HCT116 (cell line): ENCODE results near the gene LAMC3. TPM values are rescaled to one million over a fixed set of nuclear protein-coding genes. Genes with fewer than 3 reads are reported as not detected.

Experiments used
- ATAC-seq: fragments of 200-7000 bp; cut with Tn5 transposase; 2 replicates; pipeline ENCODE4 v1.9.1; 2020; ENCODE audit warnings: mild to moderate bottlenecking, moderate library complexity
- BruUV-seq: library from RNA; stranded (reverse); fragments of 400-500 nt; replicated peaks from 2 replicates; lab custom pipeline; 2021; lab: Mats Ljungman, UMichigan
- CTCF ChIA-PET: fragments of 300-600 bp; sonication (Branson Sonifier 250); formaldehyde crosslinking; loops from one replicate; lab custom pipeline; 2021; ENCODE audit warnings: antibody characterized with exemption; lab: Charles Lee
- POLR2A ChIA-PET: fragments of 300-600, 350-600 bp; sonication (Branson Sonifier 250); formaldehyde crosslinking; loops from one replicate; lab custom pipeline; 2021; ENCODE audit warnings: antibody characterized with exemption; lab: Charles Lee
- RAD21 ChIA-PET, 2 experiments: fragments of 300-600 bp; sonication (Branson Sonifier 250); formaldehyde crosslinking; loops; one replicate each; lab custom pipeline; 2023; ENCODE audit warnings: low total read pairs in 2 of 2; ENCODE audit not compliant: uncharacterized antibody in 2 of 2, unreplicated experiment in 2 of 2, low non-redundant PET in 1 of 2; lab: Charles Lee
- DNase-seq: peaks from one replicate; pipeline ENCODE4 v3.0.0-alpha.2; 2010; ENCODE audit warnings: low read depth, low spot score
- H2AFZ ChIP-seq: fragments of 200-600 bp; shearing (Covaris generic), sonication (generic); 2 replicates; pipeline ENCODE4 v1.6.1; 2017; ENCODE audit warnings: low read depth, mixed run types, mixed read lengths, antibody characterized with exemption, low read length; ENCODE audit not compliant: poor library complexity, severe bottlenecking
- H3K27ac ChIP-seq: 2 replicates; pipeline ENCODE4 v1.5.1; 2012; ENCODE audit warnings: low read depth, low read length
- H3K27me3 ChIP-seq: fragments of 200-600 bp; sonication (generic); 2 replicates; pipeline ENCODE4 v1.6.1; 2016; ENCODE audit warnings: mixed run types, low read length, mixed read lengths; ENCODE audit not compliant: insufficient read depth
- H3K36me3 ChIP-seq, 2 experiments: fragments of 200-500 bp in 1 of 2; fragments of 200-600 bp in 1 of 2; sonication (Bioruptor generic) in 1 of 2; sonication (generic) in 1 of 2; 2 replicates each; pipeline versions ENCODE4 v1.5.1 to v1.6.1; 2014 to 2016; ENCODE audit warnings: low read length in 2 of 2, inconsistent platforms in 1 of 2, mixed read lengths in 1 of 2, mixed run types in 1 of 2; ENCODE audit not compliant: insufficient read depth in 2 of 2, control insufficient read depth in 1 of 2
- H3K4me1 ChIP-seq, 2 experiments: fragments of 200-600 bp in 1 of 2; sonication (generic) in 1 of 2; 2 replicates each; pipeline versions ENCODE4 v1.5.1 to v1.6.1; 2012 to 2017; ENCODE audit warnings: low read length in 2 of 2, inconsistent platforms in 1 of 2, mild to moderate bottlenecking in 1 of 2, mixed read lengths in 1 of 2, mixed run types in 1 of 2, moderate library complexity in 1 of 2; ENCODE audit not compliant: insufficient read depth in 2 of 2, control insufficient read depth in 1 of 2
- H3K4me2 ChIP-seq: fragments of 200-600 bp; sonication (generic); 2 replicates; pipeline ENCODE4 v1.6.1; 2017; ENCODE audit warnings: mixed run types, low read length, mixed read lengths
- H3K4me3 ChIP-seq, 2 experiments: fragments of 200-600 bp in 1 of 2; sonication (generic) in 1 of 2; replicated peaks in 1 of 2; 2 replicates each; pipeline ENCODE4 v1.5.1; 2011 to 2016; ENCODE audit warnings: low read length in 2 of 2, control low read depth in 1 of 2, low read depth in 1 of 2, mild to moderate bottlenecking in 1 of 2, mixed read lengths in 1 of 2, mixed run types in 1 of 2
- H3K79me2 ChIP-seq: fragments of 200-600 bp; sonication (generic); 2 replicates; pipeline ENCODE4 v1.6.1; 2017; ENCODE audit warnings: mild to moderate bottlenecking, mixed run types, low read length, moderate library complexity, mixed read lengths; ENCODE audit not compliant: insufficient read depth
- H3K9ac ChIP-seq: fragments of 200-600 bp; sonication (generic); 2 replicates; pipeline ENCODE4 v1.6.1; 2016; ENCODE audit warnings: low read length, mixed read lengths
- H3K9me2 ChIP-seq: fragments of 200-600 bp; sonication (generic), shearing (Covaris generic); 2 replicates; pipeline ENCODE4 v1.6.1; 2017; ENCODE audit warnings: mixed run types, mild to moderate bottlenecking, moderate library complexity; ENCODE audit not compliant: insufficient read depth
- H3K9me3 ChIP-seq, 2 experiments: fragments of 200-500 bp in 1 of 2; fragments of 200-600 bp in 1 of 2; sonication (Bioruptor generic) in 1 of 2; sonication (generic) in 1 of 2; 2 replicates each; pipeline ENCODE4 v1.6.1; 2014 to 2017; ENCODE audit warnings: low read length in 2 of 2, mixed read lengths in 2 of 2, inconsistent platforms in 1 of 2, low read depth in 1 of 2, mild to moderate bottlenecking in 1 of 2, mixed run types in 1 of 2, moderate library complexity in 1 of 2; ENCODE audit not compliant: control insufficient read depth in 1 of 2, insufficient read depth in 1 of 2
- H4K20me1 ChIP-seq: fragments of 200-600 bp; sonication (generic), shearing (Covaris generic); 2 replicates; pipeline ENCODE4 v1.6.1; 2017; ENCODE audit warnings: mixed run types, mild to moderate bottlenecking, moderate library complexity; ENCODE audit not compliant: insufficient read depth
- CBX3 ChIP-seq: IDR thresholded peaks from 2 replicates; pipeline ENCODE4 v1.6.1; 2012; ENCODE audit warnings: low read depth
- EGR1 ChIP-seq: IDR thresholded peaks from 2 replicates; pipeline ENCODE4 v1.6.1; 2012; ENCODE audit warnings: low read depth
- ELF1 ChIP-seq: IDR thresholded peaks from 2 replicates; pipeline ENCODE4 v1.6.1; 2012; ENCODE audit warnings: low read depth, borderline replicate concordance
- EZH2 ChIP-seq: fragments of 200-600 bp; sonication (generic); IDR thresholded peaks from 2 replicates; pipeline ENCODE4 v1.6.1; 2017; ENCODE audit warnings: antibody characterized with exemption, mixed run types
- FOSL1 ChIP-seq: IDR thresholded peaks from 2 replicates; pipeline ENCODE4 v1.6.1; 2012; ENCODE audit warnings: low read depth
- JUND ChIP-seq: IDR thresholded peaks from 2 replicates; pipeline ENCODE4 v1.6.1; 2012
- POLR2A ChIP-seq: IDR thresholded peaks from 2 replicates; pipeline ENCODE4 v1.7.0; 2011; ENCODE audit warnings: borderline replicate concordance; ENCODE audit not compliant: insufficient read depth, insufficient read length; ENCODE audit errors: extremely low read depth
- POLR2AphosphoS5 ChIP-seq: IDR thresholded peaks from 2 replicates; pipeline ENCODE4 v1.6.1; 2011; ENCODE audit warnings: mild to moderate bottlenecking, low read depth, low read length, moderate library complexity
- SRF ChIP-seq: IDR thresholded peaks from 2 replicates; pipeline ENCODE4 v1.6.1; 2012; ENCODE audit warnings: low read depth
- TCF7L2 ChIP-seq: IDR thresholded peaks from 2 replicates; pipeline ENCODE4 v1.7.0; 2011; ENCODE audit warnings: borderline replicate concordance, inconsistent platforms; ENCODE audit not compliant: insufficient read depth, insufficient read length; ENCODE audit errors: extremely low read depth
- YY1 ChIP-seq: IDR thresholded peaks from 2 replicates; pipeline ENCODE4 v1.6.1; 2011; ENCODE audit warnings: low read length, low read depth, moderate library complexity, mild to moderate bottlenecking; ENCODE audit not compliant: insufficient replicate concordance; ENCODE audit errors: extremely low read depth
- ZFX ChIP-seq: fragments of 450-650 bp; IDR thresholded peaks from 2 replicates; pipeline ENCODE4 v1.6.1; 2017
- ZNF274 ChIP-seq: fragments of 200-500 bp; sonication (Bioruptor generic); IDR thresholded peaks from 2 replicates; pipeline ENCODE4 v1.6.1; 2014; ENCODE audit warnings: mild to moderate bottlenecking, low read depth, low read length, inconsistent platforms
- intact Hi-C: fragments of 100-400 bp; cut with micrococcal nuclease; formaldehyde crosslinking; loops from 2 replicates; pipeline ENCODE4 v1.10.0; 2022
- total RNA-seq: library from RNA; stranded (reverse); gene quantifications from one replicate; pipeline ENCODE4 v1.2.1, GENCODE V29; 2021; ENCODE audit not compliant: unreplicated experiment
- TF ChIP-seq, protein P1 (sequence below): IDR thresholded peaks from 2 replicates; pipeline ENCODE4 v1.6.1; 2012
- TF ChIP-seq, protein P2 (sequence below): IDR thresholded peaks from 2 replicates; pipeline ENCODE4 v1.6.1; 2012
- TF ChIP-seq, protein P3 (sequence below): IDR thresholded peaks from 2 replicates; pipeline ENCODE4 v1.6.1; 2012; ENCODE audit warnings: low read depth

The LAMC3 gene
- total RNA-seq, 1 experiment from 2014 or later, result 7.7 TPM

DNA sequence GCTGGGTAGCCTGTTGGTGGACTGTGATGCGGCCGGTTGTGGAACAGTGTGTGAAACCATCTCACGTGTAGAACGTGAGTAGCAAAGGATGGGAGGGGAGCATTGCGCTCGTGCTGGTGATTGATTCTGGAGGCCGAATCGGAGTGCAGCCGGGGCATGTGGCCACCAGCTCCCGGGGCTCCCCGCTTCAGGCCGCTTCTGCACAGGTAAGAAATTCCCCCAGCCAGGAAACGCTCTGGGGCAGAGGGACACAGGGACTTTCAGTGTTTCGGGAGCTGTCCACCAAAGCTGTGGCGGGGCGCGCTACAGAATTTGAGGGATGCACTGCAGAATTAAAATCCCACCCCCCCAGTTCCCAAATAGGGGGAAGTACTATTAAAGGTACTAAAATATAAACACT lies 41.9 kb downstream of the LAMC3 start:
- no peak overlapping the region for H3K4me2 ChIP-seq
- ChIA-PET POLR2A (no interaction called here), RAD21 (no interaction called here), CTCF (interaction anchor here (1.1 kb wide), 1 partner anchor 181 kb away, joined by 3 read pairs; no protein-coding TSS in a partner anchor)
- no peaks in the 10 kb centered on the region for H3K9me2 ChIP-seq
- TF ChIP-seq FOSL1 (no peak), TCF7L2 (no peak), SRF (no peak)
- H3K9me3 ChIP-seq, result no peaks in the 10 kb centered on the region
- no peaks in the 10 kb centered on the region for H3K36me3 ChIP-seq
- intact Hi-C loops, result no loop called here
- peaks cover 6 to 14% of the 10 kb centered on the region in 2 experiments; a peak in 3 of 4 replicates for H3K4me1 ChIP-seq
- H3K4me3 ChIP-seq, result no peak overlapping the region
- no TSS peak for BruUV-seq
- H2AFZ ChIP-seq, result no peak overlapping the region
- no peaks in the 10 kb centered on the region for H3K79me2 ChIP-seq
- no peaks in the 10 kb centered on the region for H3K27me3 ChIP-seq
- no peak overlapping the region for H3K9ac ChIP-seq
- no peak for ATAC-seq
- H4K20me1 ChIP-seq, result no peaks in the 10 kb centered on the region
- DNase-seq, result no peak
- no peak overlapping the region for H3K27ac ChIP-seq

DNA sequence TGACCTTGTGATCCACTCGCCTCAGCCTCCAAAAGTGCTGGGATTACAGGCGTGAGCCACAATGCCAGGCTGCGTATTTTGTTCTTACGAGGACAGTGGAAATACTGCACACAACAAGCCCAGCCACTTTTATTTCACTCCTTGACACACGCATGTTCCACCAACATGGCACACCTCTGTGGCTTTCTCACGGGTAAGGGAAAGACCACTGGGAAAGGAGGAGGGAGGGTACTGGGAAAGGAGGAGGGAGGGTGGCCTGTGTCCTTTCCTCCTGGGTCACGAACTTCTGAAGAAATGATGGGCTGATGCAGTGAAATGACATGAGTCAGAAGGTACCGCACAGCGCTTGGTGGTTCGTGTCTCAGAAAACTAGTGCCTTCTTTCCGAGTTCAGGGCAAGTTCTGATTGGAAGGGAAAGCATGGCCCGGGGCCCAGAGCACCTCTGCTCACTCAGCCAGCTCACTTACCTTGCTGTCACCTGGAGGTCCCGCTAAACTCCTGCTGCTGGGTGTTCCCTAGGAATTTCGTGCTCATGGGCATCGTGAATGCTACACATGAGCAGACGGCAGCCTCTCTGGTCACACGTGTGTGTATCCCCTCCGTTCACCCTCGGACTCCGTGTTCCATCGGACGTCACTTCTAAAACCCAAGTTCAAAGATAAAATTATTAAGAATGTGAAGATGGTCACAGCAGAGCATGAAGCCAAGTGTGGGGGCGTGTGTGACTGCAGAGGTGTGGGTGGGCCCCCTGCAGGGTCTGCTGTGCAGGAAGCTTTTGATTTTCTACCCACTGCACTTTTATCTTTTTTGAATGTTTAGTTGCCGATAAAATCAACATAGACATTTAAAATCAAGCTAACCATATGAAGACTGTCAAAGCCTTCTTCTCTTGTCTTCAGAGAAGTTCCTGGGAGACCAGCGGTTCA lies 42.9 kb downstream of the LAMC3 start:
- no peaks in the 10 kb centered on the region for H4K20me1 ChIP-seq
- no peaks in the 10 kb centered on the region for H3K27me3 ChIP-seq
- RAD21 ChIA-PET, result no interaction called here
- no peaks in the 10 kb centered on the region for H3K36me3 ChIP-seq
- no peaks in the 10 kb centered on the region for H3K79me2 ChIP-seq
- no peak overlapping the region for H3K4me2 ChIP-seq
- ATAC-seq, result no peak
- no peak overlapping the region for H3K27ac ChIP-seq
- no TSS peak for BruUV-seq
- CTCF ChIA-PET, result interaction anchor here (0.6 to 1.1 kb wide), 3 partner anchors 182 to 285 kb away, joined by 3 read pairs; no protein-coding TSS in a partner anchor
- TF ChIP-seq, protein P1, sequence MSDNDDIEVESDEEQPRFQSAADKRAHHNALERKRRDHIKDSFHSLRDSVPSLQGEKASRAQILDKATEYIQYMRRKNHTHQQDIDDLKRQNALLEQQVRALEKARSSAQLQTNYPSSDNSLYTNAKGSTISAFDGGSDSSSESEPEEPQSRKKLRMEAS, result no peak
- TF ChIP-seq ELF1 (no peak), TCF7L2 (no peak), JUND (no peak), CBX3 (no peak), POLR2A (no peak), YY1 (no peak), SRF (no peak), EZH2 (no peak), ZFX (no peak), POLR2AphosphoS5 (no peak), ZNF274 (no peak), EGR1 (no peak)
- TF ChIP-seq, protein P2, sequence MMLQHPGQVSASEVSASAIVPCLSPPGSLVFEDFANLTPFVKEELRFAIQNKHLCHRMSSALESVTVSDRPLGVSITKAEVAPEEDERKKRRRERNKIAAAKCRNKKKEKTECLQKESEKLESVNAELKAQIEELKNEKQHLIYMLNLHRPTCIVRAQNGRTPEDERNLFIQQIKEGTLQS, result no peak
- TF ChIP-seq, protein P3, sequence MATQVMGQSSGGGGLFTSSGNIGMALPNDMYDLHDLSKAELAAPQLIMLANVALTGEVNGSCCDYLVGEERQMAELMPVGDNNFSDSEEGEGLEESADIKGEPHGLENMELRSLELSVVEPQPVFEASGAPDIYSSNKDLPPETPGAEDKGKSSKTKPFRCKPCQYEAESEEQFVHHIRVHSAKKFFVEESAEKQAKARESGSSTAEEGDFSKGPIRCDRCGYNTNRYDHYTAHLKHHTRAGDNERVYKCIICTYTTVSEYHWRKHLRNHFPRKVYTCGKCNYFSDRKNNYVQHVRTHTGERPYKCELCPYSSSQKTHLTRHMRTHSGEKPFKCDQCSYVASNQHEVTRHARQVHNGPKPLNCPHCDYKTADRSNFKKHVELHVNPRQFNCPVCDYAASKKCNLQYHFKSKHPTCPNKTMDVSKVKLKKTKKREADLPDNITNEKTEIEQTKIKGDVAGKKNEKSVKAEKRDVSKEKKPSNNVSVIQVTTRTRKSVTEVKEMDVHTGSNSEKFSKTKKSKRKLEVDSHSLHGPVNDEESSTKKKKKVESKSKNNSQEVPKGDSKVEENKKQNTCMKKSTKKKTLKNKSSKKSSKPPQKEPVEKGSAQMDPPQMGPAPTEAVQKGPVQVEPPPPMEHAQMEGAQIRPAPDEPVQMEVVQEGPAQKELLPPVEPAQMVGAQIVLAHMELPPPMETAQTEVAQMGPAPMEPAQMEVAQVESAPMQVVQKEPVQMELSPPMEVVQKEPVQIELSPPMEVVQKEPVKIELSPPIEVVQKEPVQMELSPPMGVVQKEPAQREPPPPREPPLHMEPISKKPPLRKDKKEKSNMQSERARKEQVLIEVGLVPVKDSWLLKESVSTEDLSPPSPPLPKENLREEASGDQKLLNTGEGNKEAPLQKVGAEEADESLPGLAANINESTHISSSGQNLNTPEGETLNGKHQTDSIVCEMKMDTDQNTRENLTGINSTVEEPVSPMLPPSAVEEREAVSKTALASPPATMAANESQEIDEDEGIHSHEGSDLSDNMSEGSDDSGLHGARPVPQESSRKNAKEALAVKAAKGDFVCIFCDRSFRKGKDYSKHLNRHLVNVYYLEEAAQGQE, result no peak
- no peak for DNase-seq
- no peak overlapping the region for H3K9ac ChIP-seq
- peaks cover 0 to 4% of the 10 kb centered on the region in 2 experiments; a peak in 1 of 4 replicates for H3K4me1 ChIP-seq
- no peak overlapping the region for H3K4me3 ChIP-seq
- POLR2A ChIA-PET, result no interaction called here
- H2AFZ ChIP-seq, result no peak overlapping the region
- H3K9me3 ChIP-seq, result no peaks in the 10 kb centered on the region
- intact Hi-C loops, result no loop called here
- no peaks in the 10 kb centered on the region for H3K9me2 ChIP-seq
